ENCODE measurements around the gene MAPK4. TPM values are rescaled to one million over a fixed set of nuclear protein-coding genes. Genes with fewer than 3 reads are reported as not detected.

The MAPK4 gene
- total and polyA plus RNA-seq, 3 donors from 2014 or later, result 9.3 to 18.1 (median 13.3) TPM

- Histone ChIP-seq H3K27me3 (no peaks in the 10 kb centered on the region), H3K4me1 (no peaks in the 10 kb centered on the region), H3K4me3 (no peak overlapping the region), H3K27ac (no peak overlapping the region), H3K36me3 (ENCODE audit: low read depth, missing control alignments) (no peaks in the 10 kb centered on the region), H3K9me3 (no peaks in the 10 kb centered on the region)
- intact Hi-C loops (cut with DNase I; ENCODE audit: low total_unique reads), result no loop called here
- 92 to 93% methylated on average over 4 of the region's 4 CpGs for WGBS, 2 donors
- no peak for DNase-seq
- TF ChIP-seq CTCF (IDR thresholded peaks at IDR 0.05) (no peak), POLR2A (IDR thresholded peaks at IDR 0.05) (no peak)
Observed at GRCh38 chr18:50744253-50744652, 184.4 kb downstream of the MAPK4 start.

DNA sequence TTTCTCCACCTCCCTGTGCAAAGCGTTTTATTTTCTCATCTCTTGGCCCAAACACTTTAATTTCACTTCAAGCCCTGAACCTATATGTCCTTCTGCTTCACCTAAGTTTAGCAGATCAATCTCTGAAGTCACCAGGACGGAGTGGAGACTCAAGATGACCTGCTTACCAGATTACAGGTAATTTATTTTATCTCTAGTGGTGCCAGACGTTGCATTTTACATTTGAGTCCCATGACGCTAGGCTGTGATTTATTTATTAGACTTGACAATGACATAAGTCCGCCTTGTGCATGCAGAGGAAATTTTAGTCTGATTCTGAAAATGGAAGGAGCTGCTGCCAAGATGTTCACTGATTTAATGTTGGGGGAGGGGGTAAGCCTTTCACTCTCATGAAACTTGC is 186.1 kb downstream of the MAPK4 start:
- intact Hi-C loops (cut with DNase I; ENCODE audit: low total_unique reads), result no loop called here
- Histone ChIP-seq H3K9me3 (no peaks in the 10 kb centered on the region), H3K27me3 (no peaks in the 10 kb centered on the region), H3K27ac (no peak overlapping the region), H3K36me3 (ENCODE audit: low read depth, missing control alignments) (no peaks in the 10 kb centered on the region), H3K4me3 (no peak overlapping the region), H3K4me1 (no peaks in the 10 kb centered on the region)
- no peak for DNase-seq
- no peak for TF ChIP-seq POLR2A (IDR thresholded peaks at IDR 0.05)
- TF ChIP-seq CTCF (IDR thresholded peaks at IDR 0.05), result no peak
- 73 to 80% methylated on average over 5 of the region's 5 CpGs for WGBS, 2 donors

GRCh38 chr18:50747849-50748242 is 188.0 kb downstream of the MAPK4 start:
- H3K9me3 ChIP-seq, result no peaks in the 10 kb centered on the region
- H3K27ac ChIP-seq, result no peak overlapping the region
- TF ChIP-seq POLR2A (IDR thresholded peaks at IDR 0.05) (no peak), CTCF (IDR thresholded peaks at IDR 0.05) (no peak)
- 50 to 61% methylated on average over 1 of the region's 1 CpG for WGBS, 2 donors
- no peak overlapping the region for H3K4me3 ChIP-seq
- H3K27me3 ChIP-seq, result no peaks in the 10 kb centered on the region
- intact Hi-C loops (cut with DNase I; ENCODE audit: low total_unique reads), result no loop called here
- H3K36me3 ChIP-seq (ENCODE audit: low read depth, missing control alignments), result no peaks in the 10 kb centered on the region
- no peak for DNase-seq
- no peaks in the 10 kb centered on the region for H3K4me1 ChIP-seq

- no peaks in the 10 kb centered on the region for H3K27me3 ChIP-seq
- no peaks in the 10 kb centered on the region for H3K4me1 ChIP-seq
- TF ChIP-seq POLR2A (IDR thresholded peaks at IDR 0.05) (no peak), CTCF (IDR thresholded peaks at IDR 0.05) (no peak)
- no peak for DNase-seq
- 61 to 70% methylated on average over 9 of the region's 9 CpGs for WGBS, 2 donors
- no peaks in the 10 kb centered on the region for H3K36me3 ChIP-seq (ENCODE audit: low read depth, missing control alignments)
- no peaks in the 10 kb centered on the region for H3K9me3 ChIP-seq
- no peak overlapping the region for H3K4me3 ChIP-seq
- no peak overlapping the region for H3K27ac ChIP-seq
- intact Hi-C loops (cut with DNase I; ENCODE audit: low total_unique reads), result no loop called here
Observed at GRCh38 chr18:50748243-50749229, 188.6 kb downstream of the MAPK4 start.

All from testis (tissue), 3 donors.